ENCODE results near the gene TMEM135. TPM values are rescaled to one million over a fixed set of nuclear protein-coding genes. Genes with fewer than 3 reads are reported as not detected.

TMEM135 gene
- total RNA-seq, 3 donors from 2014 or later: 38.3 to 46.8 (median 43.2) TPM

DNA sequence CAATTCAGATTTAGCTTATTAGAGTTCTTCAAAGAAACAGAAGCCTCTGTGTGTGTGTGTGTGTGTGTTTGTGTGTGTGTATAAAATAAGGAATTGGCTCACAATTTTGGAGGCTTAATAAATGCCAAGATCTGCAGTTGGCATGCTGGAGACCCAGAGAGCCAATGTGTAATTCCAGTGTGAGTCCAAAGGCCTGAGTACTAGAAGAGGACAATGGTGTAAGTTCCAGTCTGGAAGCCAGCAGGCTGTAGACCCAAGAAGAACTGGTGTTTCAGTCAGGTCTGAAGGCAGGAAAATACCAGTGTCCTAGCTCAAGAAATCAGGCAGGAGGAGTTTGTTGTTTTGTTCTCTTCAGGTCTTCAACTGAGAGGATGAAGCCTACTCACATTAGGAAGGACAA lies 20.0 kb downstream of the TMEM135 start:
- intact Hi-C loops (cut with DNase I; ENCODE audit: low total_unique reads): no loop called here
- Histone ChIP-seq H3K4me3 (no peak overlapping the region), H3K9me3 (no peaks in the 10 kb centered on the region), H3K27me3 (no peaks in the 10 kb centered on the region), H3K36me3 (no peaks in the 10 kb centered on the region), H3K27ac (no peak overlapping the region), H3K4me1 (no peaks in the 10 kb centered on the region)
- DNase-seq (ENCODE audit: low spot score in 2 of 2): no peak
- TF ChIP-seq POLR2AphosphoS5 (IDR thresholded peaks at IDR 0.05) (no peak), CTCF (IDR thresholded peaks at IDR 0.05) (no peak), POLR2A (IDR thresholded peaks at IDR 0.05) (no peak)

GRCh38 chr11:87059596-87060390 lies 22.1 kb downstream of the TMEM135 start:
- H3K4me3 ChIP-seq: no peak overlapping the region
- no peak for DNase-seq (ENCODE audit: low spot score in 2 of 2)
- no peaks in the 10 kb centered on the region for H3K4me1 ChIP-seq
- intact Hi-C loops (cut with DNase I; ENCODE audit: low total_unique reads): no loop called here
- no peaks in the 10 kb centered on the region for H3K9me3 ChIP-seq
- H3K27me3 ChIP-seq: no peaks in the 10 kb centered on the region
- no peak overlapping the region for H3K27ac ChIP-seq
- H3K36me3 ChIP-seq: no peaks in the 10 kb centered on the region
- TF ChIP-seq POLR2A (IDR thresholded peaks at IDR 0.05) (no peak), POLR2AphosphoS5 (IDR thresholded peaks at IDR 0.05) (no peak), CTCF (IDR thresholded peaks at IDR 0.05) (no peak)

DNA sequence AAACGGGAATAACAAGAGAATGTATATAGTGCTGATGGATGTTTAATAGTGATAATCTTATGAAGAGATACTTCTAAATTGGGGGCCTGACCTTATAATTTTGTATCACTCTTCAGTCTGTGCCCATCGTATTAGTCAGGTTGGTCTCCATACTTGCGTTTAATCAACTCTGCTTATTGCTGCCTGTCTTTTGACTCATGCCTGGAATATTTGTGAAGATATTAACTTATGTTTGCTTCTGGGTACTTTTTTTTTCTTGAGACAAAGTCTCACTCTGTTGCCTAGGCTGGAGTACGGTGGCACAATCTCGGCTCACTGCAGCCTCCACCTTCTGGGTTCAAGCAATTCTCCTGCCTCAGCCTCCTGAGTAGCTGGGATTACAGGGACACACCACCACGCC lies 24.0 kb downstream of the TMEM135 start:
- no peaks in the 10 kb centered on the region for H3K4me1 ChIP-seq
- H3K4me3 ChIP-seq: no peak overlapping the region
- intact Hi-C loops (cut with DNase I; ENCODE audit: low total_unique reads): no loop called here
- TF ChIP-seq POLR2AphosphoS5 (IDR thresholded peaks at IDR 0.05): no peak
- TF ChIP-seq CTCF (IDR thresholded peaks at IDR 0.05): no peak
- TF ChIP-seq POLR2A (IDR thresholded peaks at IDR 0.05): no peak
- H3K27me3 ChIP-seq: no peaks in the 10 kb centered on the region
- H3K27ac ChIP-seq: no peak overlapping the region
- DNase-seq (ENCODE audit: low spot score in 2 of 2): no peak
- H3K36me3 ChIP-seq: no peaks in the 10 kb centered on the region
- H3K9me3 ChIP-seq: no peaks in the 10 kb centered on the region

GRCh38 chr11:87063982-87064381 lies 26.2 kb downstream of the TMEM135 start:
- no peak for TF ChIP-seq POLR2AphosphoS5 (IDR thresholded peaks at IDR 0.05)
- no peak for TF ChIP-seq POLR2A (IDR thresholded peaks at IDR 0.05)
- TF ChIP-seq CTCF (IDR thresholded peaks at IDR 0.05): no peak
- no peak for DNase-seq (ENCODE audit: low spot score in 2 of 2)
- Histone ChIP-seq H3K36me3 (no peaks in the 10 kb centered on the region), H3K4me3 (no peak overlapping the region), H3K4me1 (no peaks in the 10 kb centered on the region), H3K9me3 (no peaks in the 10 kb centered on the region), H3K27ac (no peak overlapping the region), H3K27me3 (no peaks in the 10 kb centered on the region)
- intact Hi-C loops (cut with DNase I; ENCODE audit: low total_unique reads): no loop called here

DNA sequence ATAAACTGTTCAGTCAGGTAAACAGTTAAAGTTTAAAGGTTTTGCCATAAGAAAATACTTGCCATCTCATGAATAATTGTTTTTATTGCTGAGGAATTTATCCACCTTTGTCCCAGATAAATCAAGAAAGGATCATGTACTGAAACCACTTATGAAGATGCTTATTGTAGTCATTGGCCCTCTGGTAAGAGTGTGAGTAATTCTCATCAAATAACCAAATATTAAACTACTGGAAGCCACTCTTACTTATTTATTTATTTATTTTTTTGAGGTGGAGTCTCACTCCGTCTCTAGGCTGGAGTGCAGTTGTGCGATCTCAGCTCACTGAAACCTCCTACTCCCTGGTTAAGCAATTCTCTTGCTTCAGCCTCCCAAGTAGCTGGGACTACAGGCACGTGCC lies 35.1 kb downstream of the TMEM135 start:
- TF ChIP-seq POLR2A (IDR thresholded peaks at IDR 0.05) (no peak), CTCF (IDR thresholded peaks at IDR 0.05) (no peak), POLR2AphosphoS5 (IDR thresholded peaks at IDR 0.05) (no peak)
- Histone ChIP-seq H3K9me3 (no peaks in the 10 kb centered on the region), H3K4me1 (no peaks in the 10 kb centered on the region), H3K36me3 (no peaks in the 10 kb centered on the region), H3K27me3 (no peaks in the 10 kb centered on the region), H3K27ac (no peak overlapping the region), H3K4me3 (no peak overlapping the region)
- DNase-seq (ENCODE audit: low spot score in 2 of 2): no peak
- intact Hi-C loops (cut with DNase I; ENCODE audit: low total_unique reads): no loop called here

Data from breast epithelium (tissue), 4 donors.